H1 (cell line): ENCODE results near the gene ADD1. TPM values are rescaled to one million over a fixed set of nuclear protein-coding genes. Genes with fewer than 3 reads are reported as not detected.

Source experiments
- CTCF ChIA-PET: fragments of 300-600 bp; sonication (Branson Sonifier 250); formaldehyde crosslinking; loops from one replicate; lab custom pipeline; 2021; ENCODE audit not compliant: partially characterized antibody; lab: Charles Lee
- POLR2A ChIA-PET: fragments of 300-600 bp; sonication (Branson Sonifier 250); formaldehyde crosslinking; loops from one replicate; lab custom pipeline; 2021; ENCODE audit warnings: inconsistent platforms; ENCODE audit not compliant: partially characterized antibody; lab: Charles Lee
- DNase-seq, 2 experiments: peaks; one replicate each; pipeline versions ENCODE4 v3.0.0 to v3.0.0-alpha.2; 2010 to 2022; ENCODE audit warnings: low spot score in 2 of 2, low read depth in 1 of 2, mixed read lengths in 1 of 2
- FAIRE-seq: peaks from 2 replicates; lab custom pipeline; 2011; peaks lifted over from hg19 to GRCh38; lab: Jason Lieb, UNC
- H2AFZ ChIP-seq: 2 replicates; pipeline ENCODE4 v1.8.1; 2012; ENCODE audit warnings: low read length, inconsistent platforms
- H2AK5ac ChIP-seq: 2 replicates; pipeline ENCODE4 v1.6.1; 2013; ENCODE audit warnings: low read depth, low read length
- H2BK120ac ChIP-seq: replicated peaks from 2 replicates; pipeline ENCODE3; 2013; ENCODE audit warnings: low read depth, low read length, inconsistent platforms
- H2BK12ac ChIP-seq: 2 replicates; pipeline ENCODE4 v1.6.1; 2013; ENCODE audit warnings: low read depth, low read length
- H2BK15ac ChIP-seq: 2 replicates; pipeline ENCODE4 v1.6.1; 2013; ENCODE audit warnings: low read length
- H2BK20ac ChIP-seq: 2 replicates; pipeline ENCODE4 v1.6.1; 2013; ENCODE audit warnings: low read length
- H2BK5ac ChIP-seq: 2 replicates; pipeline ENCODE4 v1.6.1; 2013; ENCODE audit warnings: low read depth, low read length
- H3K14ac ChIP-seq: 2 replicates; pipeline ENCODE4 v1.6.1; 2013; ENCODE audit warnings: inconsistent platforms; ENCODE audit not compliant: insufficient read length
- H3K18ac ChIP-seq: 2 replicates; pipeline ENCODE4 v1.6.1; 2013; ENCODE audit warnings: low read length; ENCODE audit errors: extremely low read depth
- H3K23ac ChIP-seq: 2 replicates; pipeline ENCODE4 v1.6.1; 2013; ENCODE audit warnings: inconsistent platforms; ENCODE audit not compliant: insufficient read length
- H3K23me2 ChIP-seq: 2 replicates; pipeline ENCODE4 v1.6.1; 2013; ENCODE audit warnings: low read depth, low read length
- H3K27ac ChIP-seq: 2 replicates; pipeline ENCODE4 v1.6.1; 2011; ENCODE audit warnings: low read depth, low read length, inconsistent platforms
- H3K27me3 ChIP-seq, 4 experiments: replicated peaks in 1 of 4; 1 replicate in 1 of 4; 2 replicates in 3 of 4; pipeline versions ENCODE4 v1.6.1 to v1.8.1; 2011 to 2013; ENCODE audit warnings: low read length in 3 of 4, mild to moderate bottlenecking in 3 of 4, inconsistent platforms in 2 of 4, mixed read lengths in 2 of 4, moderate library complexity in 1 of 4; ENCODE audit not compliant: control insufficient read depth in 3 of 4, insufficient read depth in 3 of 4; ENCODE audit errors: extremely low read depth in 1 of 4
- H3K36me3 ChIP-seq, 4 experiments: 2 replicates each; pipeline versions ENCODE4 v1.6.1 to v1.8.1; 2011 to 2013; ENCODE audit warnings: mild to moderate bottlenecking in 4 of 4, low read length in 3 of 4, moderate library complexity in 2 of 4, control low read depth in 1 of 4, inconsistent platforms in 1 of 4; ENCODE audit not compliant: insufficient read depth in 4 of 4, control insufficient read depth in 2 of 4
- H3K4ac ChIP-seq: replicated peaks from 2 replicates; pipeline ENCODE3; 2013; ENCODE audit warnings: low read length, low read depth, mixed read lengths, inconsistent platforms; ENCODE audit not compliant: insufficient read length
- H3K4me1 ChIP-seq, 4 experiments: replicated peaks in 1 of 4; 1 replicate in 1 of 4; 2 replicates in 3 of 4; pipeline versions ENCODE4 v1.6.1 to v1.8.1; 2011 to 2013; ENCODE audit warnings: low read length in 3 of 4, inconsistent platforms in 2 of 4, mixed read lengths in 1 of 4; ENCODE audit not compliant: insufficient read depth in 4 of 4, control insufficient read depth in 3 of 4
- H3K4me2 ChIP-seq, 2 experiments: 2 replicates each; pipeline versions ENCODE4 v1.6.1 to v1.8.1; 2011 to 2013; ENCODE audit warnings: low read depth in 2 of 2, low read length in 2 of 2, control low read depth in 1 of 2, inconsistent platforms in 1 of 2, mild to moderate bottlenecking in 1 of 2; ENCODE audit not compliant: insufficient read depth in 1 of 2
- H3K4me3 ChIP-seq, 4 experiments: fragments of 200-600, 300-600 bp in 1 of 4; sonication (generic), shearing (Covaris generic), sonication (Bioruptor Twin) in 1 of 4; 2 replicates each; pipeline versions ENCODE4 v1.5.1 to v1.8.1; 2011 to 2016; ENCODE audit warnings: low read length in 4 of 4, low read depth in 3 of 4, control low read depth in 2 of 4, inconsistent platforms in 2 of 4, mild to moderate bottlenecking in 2 of 4, mixed read lengths in 1 of 4, moderate library complexity in 1 of 4; ENCODE audit not compliant: insufficient read depth in 2 of 4; ENCODE audit errors: extremely low read depth in 1 of 4
- H3K56ac ChIP-seq: replicated peaks from 2 replicates; pipeline ENCODE3; 2013; ENCODE audit warnings: low read depth, mild to moderate bottlenecking, mixed read lengths, low read length, inconsistent platforms; ENCODE audit not compliant: insufficient read length
- H3K79me1 ChIP-seq: 2 replicates; pipeline ENCODE4 v1.6.1; 2013; ENCODE audit warnings: low read depth, low read length, control low read depth
- H3K79me2 ChIP-seq, 2 experiments: 2 replicates each; pipeline versions ENCODE4 v1.6.1 to v1.8.1; 2012 to 2013; ENCODE audit warnings: low read length in 2 of 2, mild to moderate bottlenecking in 2 of 2, inconsistent platforms in 1 of 2; ENCODE audit not compliant: insufficient read depth in 2 of 2, control insufficient read depth in 1 of 2
- H3K9ac ChIP-seq, 4 experiments: replicated peaks in 1 of 4; 1 replicate in 1 of 4; 2 replicates in 3 of 4; pipeline versions ENCODE4 v1.6.1 to v1.8.1; 2011 to 2013; ENCODE audit warnings: low read depth in 3 of 4, low read length in 3 of 4, control low read depth in 2 of 4, mild to moderate bottlenecking in 2 of 4, moderate library complexity in 2 of 4, inconsistent platforms in 1 of 4; ENCODE audit errors: extremely low read depth in 1 of 4
- H3K9me3 ChIP-seq, 2 experiments: 2 replicates each; pipeline versions ENCODE4 v1.6.1 to v1.8.1; 2012 to 2013; ENCODE audit warnings: mild to moderate bottlenecking in 2 of 2, moderate library complexity in 2 of 2, control low read depth in 1 of 2, inconsistent platforms in 1 of 2, low read depth in 1 of 2, low read length in 1 of 2, mixed read lengths in 1 of 2; ENCODE audit not compliant: insufficient read depth in 2 of 2
- H4K20me1 ChIP-seq, 2 experiments: replicated peaks in 1 of 2; 2 replicates each; pipeline versions ENCODE3 to v1.8.1; 2011 to 2013; ENCODE audit warnings: inconsistent platforms in 2 of 2, low read length in 2 of 2, mild to moderate bottlenecking in 1 of 2; ENCODE audit not compliant: insufficient read depth in 2 of 2, control insufficient read depth in 1 of 2
- H4K5ac ChIP-seq: 2 replicates; pipeline ENCODE4 v1.6.1; 2013; ENCODE audit warnings: low read length, low read depth, mixed read lengths, inconsistent platforms; ENCODE audit not compliant: insufficient read length
- H4K8ac ChIP-seq: 2 replicates; pipeline ENCODE4 v1.8.0; 2013; ENCODE audit warnings: mild to moderate bottlenecking, moderate library complexity, low read length, inconsistent platforms; ENCODE audit not compliant: insufficient read depth; ENCODE audit errors: extremely low read depth
- H4K91ac ChIP-seq: replicated peaks from 2 replicates; pipeline ENCODE3; 2013; ENCODE audit warnings: low read length, mixed read lengths, inconsistent platforms; ENCODE audit not compliant: insufficient read length
- BACH1 ChIP-seq: IDR thresholded peaks from 2 replicates; pipeline ENCODE4 v1.6.1; 2012; ENCODE audit warnings: low read length, improper control_type of control experiment
- FOSL1 ChIP-seq: IDR thresholded peaks from 2 replicates; pipeline ENCODE4 v1.6.1; 2011; ENCODE audit warnings: mild to moderate bottlenecking, low read depth, low read length, moderate library complexity; ENCODE audit not compliant: insufficient read depth
- JUND ChIP-seq: IDR thresholded peaks from 2 replicates; pipeline ENCODE4 v1.6.1; 2011; ENCODE audit warnings: mild to moderate bottlenecking, improper control_type of control experiment, low read length
- RAD21 ChIP-seq, 2 experiments: IDR thresholded peaks in 1 of 2; conservative IDR thresholded peaks in 1 of 2; 2 replicates each; pipeline ENCODE4 v1.6.1; 2011; ENCODE audit warnings: low read depth in 2 of 2, low read length in 2 of 2, improper control_type of control experiment in 1 of 2, inconsistent platforms in 1 of 2, mild to moderate bottlenecking in 1 of 2, moderate library complexity in 1 of 2
- WGBS, 2 experiments: shearing (Covaris generic) in 1 of 2; methylation state at CpG; one replicate each; pipeline versions ENCODE4 v1.1.6 to v1.1.7; 2013 to 2015; ENCODE audit warnings: low lambda C conversion rate in 2 of 2, mixed read lengths in 2 of 2, inconsistent platforms in 1 of 2, low coverage in 1 of 2, missing lambda C conversion rate in 1 of 2; ENCODE audit not compliant: insufficient replicate concordance in 2 of 2, insufficient coverage in 1 of 2, insufficient read length in 1 of 2; ENCODE audit errors: extremely low coverage in 1 of 2, missing lambda C conversion rate in 1 of 2; 5-methylcytosine and 5-hydroxymethylcytosine counted together
- polyA plus RNA-seq, 7 experiments: library from polyadenylated mRNA; depleted of rRNA in 3 of 7; stranded (reverse) in 5 of 7; unstranded in 2 of 7; fragments of >200 nt in 5 of 7; fragments of 200-250 nt in 2 of 7; gene quantifications; 1 replicate in 5 of 7; 2 replicates in 1 of 7; 4 replicates in 1 of 7; pipeline versions ENCODE4 v1.2.1 to v1.2.3, GENCODE V29; 2011 to 2013; ENCODE audit warnings: missing spikeins in 2 of 7, mixed read lengths in 2 of 7
- total RNA-seq: library from RNA; stranded (reverse); fragmentation: NEBNext Ultra II Directional; extraction: Animal tissue kit (Norgen Biotek cat#: 25700); gene quantifications from 2 replicates; pipeline ENCODE4 v1.2.1, GENCODE V29; 2021

ADD1 gene
- total and polyA plus RNA-seq, 2 of the 8 experiments (the other 6 are each of a cell fraction or from before 2014, with no cell fraction given): 113 to 143 TPM

DNA sequence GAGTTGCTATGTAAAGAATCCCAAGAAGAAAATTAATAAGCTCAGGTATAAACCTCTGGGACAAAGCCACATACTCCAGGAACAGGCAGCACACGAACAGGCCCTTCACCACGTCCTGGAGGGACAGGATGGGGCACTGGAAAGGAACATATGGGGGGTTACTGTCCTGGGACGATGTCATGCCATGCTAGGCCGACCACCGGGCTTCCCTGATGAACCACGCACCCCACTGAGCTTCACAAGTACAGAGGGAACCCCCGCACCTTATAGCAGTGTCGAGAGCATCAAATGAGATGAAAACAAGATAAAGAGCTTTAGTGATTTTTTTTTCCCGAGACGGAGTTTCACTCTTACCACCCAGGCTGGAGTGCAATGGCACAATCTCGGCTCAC lies 100.4 kb downstream of the ADD1 start:
- Histone ChIP-seq H3K27me3 (no peaks in the 10 kb centered on the region), H2BK120ac (no peak overlapping the region), H3K4me3 (no peak overlapping the region), H3K9ac (no peak overlapping the region), H3K4me1 (no peaks in the 10 kb centered on the region), H3K79me1 (peaks cover 3% of the 10 kb centered on the region; the same call in 1 of the 2 replicates), H3K79me2 (no peaks in the 10 kb centered on the region), H4K8ac (no peak overlapping the region), H4K20me1 (peaks cover 14 to 27% of the 10 kb centered on the region in 2 experiments), H2AFZ (no peak overlapping the region), H3K36me3 (peaks cover 56 to 83% (median 79%) of the 10 kb centered on the region in 4 experiments), H3K27ac (no peak overlapping the region), H3K23ac (no peak overlapping the region), H2BK15ac (no peak overlapping the region)
- POLR2A ChIA-PET: interaction anchor here (1.1 to 3.3 kb wide), 6 partner anchors 9 to 179 kb away, joined by 3 to 19 read pairs (median 4); no protein-coding TSS in a partner anchor
- no peak for DNase-seq
- TF ChIP-seq JUND (no peak), FOSL1 (no peak), RAD21 (IDR thresholded peaks at IDR 0.05 in 1 of 2, conservative IDR thresholded peaks at IDR 0.05 in 1 of 2; ENCODE audit: low read depth in 2 of 2, low read length in 2 of 2) (no peak), BACH1 (no peak)
- TF ChIP-seq, all 59 proteins: peak for 0
- Histone ChIP-seq H4K91ac (no peak overlapping the region), H2BK5ac (no peak overlapping the region), H2BK20ac (no peak overlapping the region), H3K4me2 (no peak overlapping the region), H3K23me2 (no peaks in the 10 kb centered on the region), H3K18ac (no peak overlapping the region), H3K14ac (no peak overlapping the region), H3K9me3 (no peaks in the 10 kb centered on the region; a peak in 1 of 4 replicates), H4K5ac (no peak overlapping the region), H3K56ac (no peak overlapping the region), H2AK5ac (no peak overlapping the region), H3K4ac (no peak overlapping the region), H2BK12ac (no peak overlapping the region)
- CTCF ChIA-PET: interaction anchor here (0.6 to 2.5 kb wide), 4 partner anchors 10 to 374 kb away, joined by 3 to 18 read pairs (median 5); no protein-coding TSS in a partner anchor
- FAIRE-seq: no peak
- 97% methylated on average over 11 of the region's 11 CpGs; no CpG with 5 or more reads in 1 of the 2 experiments for WGBS, 2 experiments
